BE2C (cell line): Measurements from ENCODE around the gene G2E3.
A peak's percentile ranks its signal among the peaks of the same experiment; 100 is the strongest.

Experiments
- DNase-seq: peaks from one replicate; pipeline ENCODE4 v3.0.0-alpha.2; 2020
- H3K27me3 ChIP-seq: fragments of 250-450 bp; sonication (Bioruptor Pico); 2 replicates; pipeline ENCODE4 v1.5.1; 2020; ENCODE audit warnings: mild to moderate bottlenecking
- H3K36me3 ChIP-seq: fragments of 250-450 bp; sonication (Bioruptor Pico); 2 replicates; pipeline ENCODE4 v1.5.1; 2020; ENCODE audit warnings: mild to moderate bottlenecking
- H3K4me1 ChIP-seq: fragments of 250-450 bp; sonication (Bioruptor Pico); 2 replicates; pipeline ENCODE4 v1.5.1; 2020
- H3K4me3 ChIP-seq: 2 replicates; pipeline ENCODE4 v1.5.1; 2011; ENCODE audit warnings: low read depth, low read length
- H3K9me3 ChIP-seq: fragments of 250-450 bp; sonication (Bioruptor Pico); 2 replicates; pipeline ENCODE4 v1.5.1; 2020
- CTCF ChIP-seq: IDR thresholded peaks from 2 replicates; pipeline ENCODE4 v1.5.1; 2012; ENCODE audit warnings: mild to moderate bottlenecking, low read depth, low read length

The G2E3 gene

DNA sequence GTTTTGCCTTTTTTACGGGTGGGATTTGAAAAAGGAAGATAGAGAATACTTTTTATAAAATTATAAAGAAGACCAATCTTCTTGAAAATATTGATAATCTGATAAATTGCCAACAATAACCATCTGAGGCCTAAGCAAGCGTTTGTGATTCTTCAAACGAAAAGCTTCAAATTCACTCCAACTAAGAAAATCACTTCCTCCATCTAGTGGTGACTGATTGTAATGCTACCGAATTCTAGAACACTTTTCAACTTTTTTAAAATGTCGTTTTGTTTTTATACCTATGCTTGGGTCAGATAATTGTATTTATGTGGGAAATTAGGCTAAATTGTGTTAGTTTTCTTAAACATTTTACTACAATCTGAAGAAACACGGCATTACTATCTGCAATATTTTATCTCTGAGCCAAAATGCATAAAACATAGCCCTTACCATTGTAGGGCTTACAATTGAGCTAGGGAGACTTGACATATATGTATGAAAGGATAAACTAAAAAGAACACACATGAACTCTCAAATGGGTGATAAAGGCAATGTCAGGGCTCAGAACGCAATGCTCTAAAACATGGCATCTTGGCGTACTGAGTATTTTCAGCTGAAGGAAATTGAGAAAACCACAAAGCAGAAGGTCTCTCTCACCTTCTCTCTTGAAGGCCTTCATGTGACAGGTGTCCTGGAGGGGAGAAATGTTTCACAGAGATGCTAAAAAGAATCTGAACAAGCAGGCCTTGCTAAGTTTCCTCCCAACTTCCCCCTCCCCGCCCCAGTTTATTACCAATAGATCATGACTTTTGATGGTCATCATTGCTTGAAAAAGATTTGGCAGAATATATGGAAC, 36.8 kb upstream of the G2E3 start:
- Histone ChIP-seq H3K9me3 (no peaks in the 10 kb centered on the region), H3K4me3 (no peak overlapping the region), H3K27me3 (no peaks in the 10 kb centered on the region), H3K36me3 (no peaks in the 10 kb centered on the region), H3K4me1 (no peaks in the 10 kb centered on the region)
- no peak for DNase-seq
- TF ChIP-seq CTCF, result peak; percentile 75

- Histone ChIP-seq H3K9me3 (no peaks in the 10 kb centered on the region), H3K4me3 (no peak overlapping the region), H3K4me1 (no peaks in the 10 kb centered on the region), H3K36me3 (no peaks in the 10 kb centered on the region), H3K27me3 (no peaks in the 10 kb centered on the region)
- no peak for DNase-seq
- no peak for TF ChIP-seq CTCF
Observed at GRCh38 chr14:30525833-30526232, 33.1 kb upstream of the G2E3 start.

DNA sequence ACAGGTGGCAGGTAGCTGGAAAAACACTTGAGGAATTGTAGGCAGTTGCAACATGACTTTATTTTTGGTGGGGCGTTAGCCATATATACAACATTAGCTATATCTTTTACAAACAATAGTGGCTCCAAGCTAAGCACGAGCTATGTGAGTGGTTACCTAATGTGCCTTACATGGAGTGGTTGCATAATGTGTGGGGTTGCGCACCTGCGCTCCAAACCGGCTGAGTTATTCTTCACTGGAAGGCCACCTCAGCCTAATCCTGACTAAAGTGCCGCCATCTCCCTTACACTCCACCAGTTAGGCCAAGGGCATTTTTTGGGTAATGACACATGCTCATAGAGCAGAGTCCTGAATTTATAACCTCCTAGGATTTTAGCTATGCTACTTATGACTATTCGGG, 31.8 kb upstream of the G2E3 start:
- TF ChIP-seq CTCF, result no peak
- no peak for DNase-seq

GRCh38 chr14:30528119-30528518, 30.8 kb upstream of the G2E3 start:
- no peak for DNase-seq
- H3K9me3 ChIP-seq, result no peaks in the 10 kb centered on the region
- no peak overlapping the region for H3K4me3 ChIP-seq
- no peaks in the 10 kb centered on the region for H3K27me3 ChIP-seq
- no peaks in the 10 kb centered on the region for H3K4me1 ChIP-seq
- no peak for TF ChIP-seq CTCF
- H3K36me3 ChIP-seq, result no peaks in the 10 kb centered on the region

More for the DNA sequence above, 31.8 kb upstream of the G2E3 start:
- Histone ChIP-seq H3K9me3 (no peaks in the 10 kb centered on the region), H3K27me3 (no peaks in the 10 kb centered on the region), H3K4me1 (no peaks in the 10 kb centered on the region), H3K36me3 (no peaks in the 10 kb centered on the region), H3K4me3 (no peak overlapping the region)

DNA sequence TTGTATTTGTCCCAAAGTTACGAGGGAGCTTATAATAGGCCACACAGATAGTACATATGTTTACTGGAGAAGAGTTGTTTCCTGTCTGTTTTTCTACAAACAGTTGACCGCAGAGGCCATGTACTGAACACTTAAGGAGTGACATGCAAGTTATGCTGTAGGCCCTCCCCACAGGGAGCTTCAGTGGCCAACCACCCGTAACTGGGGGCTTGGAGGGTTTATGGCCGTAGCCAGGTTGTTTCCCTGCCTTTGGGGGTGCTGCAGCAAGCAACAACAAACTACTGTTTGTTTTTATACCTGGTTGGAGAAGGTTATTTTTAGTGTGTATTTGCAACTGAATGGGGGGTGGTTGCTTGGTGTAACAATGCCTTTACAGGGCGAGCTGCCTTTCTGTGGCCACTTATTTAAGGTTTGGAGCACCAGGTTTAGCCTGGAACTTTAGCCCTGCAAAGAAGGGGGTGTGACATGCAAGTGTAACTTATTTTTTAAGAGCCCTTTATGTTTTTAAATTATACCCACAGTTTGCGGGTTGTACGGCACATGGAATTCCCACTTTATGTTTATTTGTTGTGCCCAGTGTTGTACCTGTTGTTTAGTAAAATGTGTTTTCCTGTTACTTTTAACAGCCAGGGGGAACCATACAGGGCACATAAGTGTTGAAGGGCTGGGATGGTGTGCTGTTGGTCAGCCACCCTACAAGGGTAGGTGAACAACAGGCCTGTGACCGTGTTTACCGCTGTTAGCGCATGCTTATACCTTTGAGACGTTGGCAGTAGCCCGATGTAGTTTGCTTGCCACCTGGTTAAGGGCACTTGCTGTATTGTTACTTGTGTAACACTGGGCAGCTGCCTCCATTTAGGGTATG, 29.9 kb upstream of the G2E3 start:
- Histone ChIP-seq H3K4me3 (no peak overlapping the region), H3K9me3 (no peaks in the 10 kb centered on the region), H3K27me3 (no peaks in the 10 kb centered on the region), H3K36me3 (no peaks in the 10 kb centered on the region), H3K4me1 (no peaks in the 10 kb centered on the region)
- no peak for DNase-seq
- no peak for TF ChIP-seq CTCF

DNA sequence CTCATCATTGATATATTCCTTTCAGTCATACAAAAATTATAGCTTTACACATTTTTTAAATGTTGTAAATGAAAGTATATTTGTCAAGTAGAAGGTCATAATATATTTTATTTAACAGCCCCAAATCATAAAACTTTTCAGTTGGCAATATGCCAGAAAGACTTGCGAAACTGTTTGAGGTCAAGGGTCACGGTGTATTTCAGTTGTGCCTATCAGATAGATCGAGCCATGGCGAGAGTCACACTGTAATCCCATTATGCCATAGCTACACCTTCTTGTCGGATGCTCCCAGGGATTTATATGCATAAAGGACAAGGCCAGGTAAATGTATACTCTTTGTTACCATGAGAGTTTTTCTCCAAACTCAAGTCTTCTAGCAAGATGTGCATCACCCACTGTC, 26.7 kb upstream of the G2E3 start:
- Histone ChIP-seq H3K9me3 (no peaks in the 10 kb centered on the region), H3K4me1 (no peaks in the 10 kb centered on the region), H3K4me3 (no peak overlapping the region), H3K27me3 (no peaks in the 10 kb centered on the region), H3K36me3 (no peaks in the 10 kb centered on the region)
- DNase-seq, result no peak
- TF ChIP-seq CTCF, result no peak
